ENCODE results near the gene ZNF593OS. TPM values are rescaled to one million over a fixed set of nuclear protein-coding genes. Genes with fewer than 3 reads are reported as not detected.

The ZNF593OS gene
- total and polyA plus RNA-seq, 10 of the 15 experiments (the other 5 are each of a cell fraction or from before 2014, with no cell fraction given): 0.16 to 1.7 (median 0.59) TPM; not detected in 6

DNA sequence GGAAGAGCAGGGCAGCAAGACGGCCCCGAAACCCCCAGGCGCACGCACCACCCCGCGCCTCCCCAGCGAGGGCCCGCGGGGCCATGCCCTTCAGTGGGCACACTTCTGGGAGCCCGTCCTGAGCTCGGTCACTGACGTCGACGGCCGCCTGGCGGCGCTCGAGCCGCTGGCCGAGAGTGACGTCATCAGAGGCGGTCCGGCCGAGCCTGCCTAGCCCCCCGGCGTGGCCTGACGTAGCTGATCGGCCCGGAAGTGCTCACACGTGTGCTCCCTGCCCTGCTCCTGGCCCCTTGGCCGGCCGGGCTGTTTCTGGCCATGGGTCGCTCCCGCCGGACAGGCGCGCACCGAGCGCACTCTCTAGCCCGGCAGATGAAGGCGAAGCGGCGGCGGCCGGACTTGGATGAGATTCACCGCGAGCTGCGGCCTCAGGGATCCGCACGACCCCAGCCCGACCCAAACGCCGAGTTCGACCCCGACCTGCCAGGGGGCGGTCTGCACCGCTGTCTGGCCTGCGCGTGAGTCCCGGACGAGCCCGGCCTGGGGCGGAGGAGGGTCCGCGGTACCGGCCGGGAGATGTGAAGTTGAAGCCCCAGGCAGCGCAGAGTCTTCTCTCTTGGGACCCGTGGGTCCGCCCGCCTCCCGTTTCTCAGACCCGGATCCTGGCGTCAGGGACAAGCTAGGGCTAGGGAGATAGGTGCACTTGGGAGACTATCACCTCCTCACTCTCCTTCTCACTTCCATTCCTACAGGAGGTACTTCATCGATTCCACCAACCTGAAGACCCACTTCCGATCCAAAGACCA, 1.8 kb downstream of the ZNF593OS start, which contains the start of gene ZNF593 (continued):
- TF ChIP-seq ZBTB4 (CRISPR knock-in tag; IDR thresholded peaks at IDR 0.05) (no peak), MEF2A (IDR thresholded peaks at IDR 0.05; ENCODE audit: insufficient read depth, low read depth, low read length) (no peak), NR2F1 (conservative IDR thresholded peaks at IDR 0.05) (peak; percentile 85), GABPA (IDR thresholded peaks at IDR 0.05; ENCODE audit: low read depth) (peak; percentile 70), CBX3 (IDR thresholded peaks at IDR 0.05; ENCODE audit: borderline replicate concordance, low read depth) (no peak), SMAD5 (IDR thresholded peaks at IDR 0.05; ENCODE audit: low read depth) (peak; percentile 45; the same call in 1 of the 2 replicates), BCLAF1 (IDR thresholded peaks at IDR 0.05) (no peak), MXI1 (IDR thresholded peaks at IDR 0.05; ENCODE audit: low read depth, low read length) (peak; percentile 97), ZZZ3 (IDR thresholded peaks at IDR 0.05; ENCODE audit: control insufficient read depth, insufficient read length, low read depth) (no peak), CHD2 (IDR thresholded peaks at IDR 0.05; ENCODE audit: borderline replicate concordance, low read depth, low read length) (peak; percentile 60), MTA2 (IDR thresholded peaks at IDR 0.05; ENCODE audit: low read depth) (no peak), SRF (IDR thresholded peaks at IDR 0.05; ENCODE audit: low read depth in 2 of 2, low read length in 2 of 2) (0 out of 4 replicates have a peak, but pooled peaks of 1 of the 2 experiments have one; percentile 41), RCOR1 (conservative IDR thresholded peaks at IDR 0.05; ENCODE audit: low read depth, low read length) (no peak), RUNX3 (IDR thresholded peaks at IDR 0.05; ENCODE audit: low read length) (peak; percentile 45; the same call in 1 of the 2 replicates), LARP7 (IDR thresholded peaks at IDR 0.05) (peak; percentile 87; the same call in 1 of the 2 replicates), TCF7 (IDR thresholded peaks at IDR 0.05; ENCODE audit: borderline replicate concordance) (no peak), EED (IDR thresholded peaks at IDR 0.05; ENCODE audit: low read depth) (no peak)
- TF ChIP-seq, protein P1, sequence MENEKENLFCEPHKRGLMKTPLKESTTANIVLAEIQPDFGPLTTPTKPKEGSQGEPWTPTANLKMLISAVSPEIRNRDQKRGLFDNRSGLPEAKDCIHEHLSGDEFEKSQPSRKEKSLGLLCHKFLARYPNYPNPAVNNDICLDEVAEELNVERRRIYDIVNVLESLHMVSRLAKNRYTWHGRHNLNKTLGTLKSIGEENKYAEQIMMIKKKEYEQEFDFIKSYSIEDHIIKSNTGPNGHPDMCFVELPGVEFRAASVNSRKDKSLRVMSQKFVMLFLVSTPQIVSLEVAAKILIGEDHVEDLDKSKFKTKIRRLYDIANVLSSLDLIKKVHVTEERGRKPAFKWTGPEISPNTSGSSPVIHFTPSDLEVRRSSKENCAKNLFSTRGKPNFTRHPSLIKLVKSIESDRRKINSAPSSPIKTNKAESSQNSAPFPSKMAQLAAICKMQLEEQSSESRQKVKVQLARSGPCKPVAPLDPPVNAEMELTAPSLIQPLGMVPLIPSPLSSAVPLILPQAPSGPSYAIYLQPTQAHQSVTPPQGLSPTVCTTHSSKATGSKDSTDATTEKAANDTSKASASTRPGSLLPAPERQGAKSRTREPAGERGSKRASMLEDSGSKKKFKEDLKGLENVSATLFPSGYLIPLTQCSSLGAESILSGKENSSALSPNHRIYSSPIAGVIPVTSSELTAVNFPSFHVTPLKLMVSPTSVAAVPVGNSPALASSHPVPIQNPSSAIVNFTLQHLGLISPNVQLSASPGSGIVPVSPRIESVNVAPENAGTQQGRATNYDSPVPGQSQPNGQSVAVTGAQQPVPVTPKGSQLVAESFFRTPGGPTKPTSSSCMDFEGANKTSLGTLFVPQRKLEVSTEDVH (IDR thresholded peaks at IDR 0.05; ENCODE audit: low read depth, partially characterized antibody): no peak
- TF ChIP-seq, protein P2, sequence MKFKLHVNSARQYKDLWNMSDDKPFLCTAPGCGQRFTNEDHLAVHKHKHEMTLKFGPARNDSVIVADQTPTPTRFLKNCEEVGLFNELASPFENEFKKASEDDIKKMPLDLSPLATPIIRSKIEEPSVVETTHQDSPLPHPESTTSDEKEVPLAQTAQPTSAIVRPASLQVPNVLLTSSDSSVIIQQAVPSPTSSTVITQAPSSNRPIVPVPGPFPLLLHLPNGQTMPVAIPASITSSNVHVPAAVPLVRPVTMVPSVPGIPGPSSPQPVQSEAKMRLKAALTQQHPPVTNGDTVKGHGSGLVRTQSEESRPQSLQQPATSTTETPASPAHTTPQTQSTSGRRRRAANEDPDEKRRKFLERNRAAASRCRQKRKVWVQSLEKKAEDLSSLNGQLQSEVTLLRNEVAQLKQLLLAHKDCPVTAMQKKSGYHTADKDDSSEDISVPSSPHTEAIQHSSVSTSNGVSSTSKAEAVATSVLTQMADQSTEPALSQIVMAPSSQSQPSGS (IDR thresholded peaks at IDR 0.05; ENCODE audit: low read length): peak; percentile 68; the same call in 1 of the 2 replicates

Measured in GM12878 (cell line).